Neuron (in vitro differentiated cells): ENCODE data around the gene FXN.

Source experiments
- H2AFZ ChIP-seq: one replicate; pipeline ENCODE4 v1.6.1; 2013; ENCODE audit warnings: low read depth, mild to moderate bottlenecking, inconsistent platforms, low read length, moderate library complexity
- H3K27me3 ChIP-seq: one replicate; pipeline ENCODE4 v1.6.1; 2013; ENCODE audit warnings: low read length; ENCODE audit not compliant: insufficient read depth
- H3K36me3 ChIP-seq: one replicate; pipeline ENCODE4 v1.6.1; 2013; ENCODE audit warnings: low read length; ENCODE audit not compliant: insufficient read depth
- H3K4me1 ChIP-seq: one replicate; pipeline ENCODE4 v1.6.1; 2013; ENCODE audit warnings: low read length; ENCODE audit not compliant: insufficient read depth
- H3K4me3 ChIP-seq: 2 replicates; pipeline ENCODE4 v1.5.1; 2013; ENCODE audit warnings: mild to moderate bottlenecking, low read length, moderate library complexity
- H3K9me3 ChIP-seq: one replicate; pipeline ENCODE4 v1.6.1; 2013; ENCODE audit warnings: low read length

Gene FXN

GRCh38 chr9:69147041-69147834 is 111.7 kb downstream of the FXN start:
- no peaks in the 10 kb centered on the region for H3K4me1 ChIP-seq
- H3K27me3 ChIP-seq: no peaks in the 10 kb centered on the region
- no peak overlapping the region for H2AFZ ChIP-seq
- peaks cover 2% of the 10 kb centered on the region for H3K9me3 ChIP-seq
- H3K4me3 ChIP-seq: no peak overlapping the region
- H3K36me3 ChIP-seq: no peaks in the 10 kb centered on the region

- no peaks in the 10 kb centered on the region for H3K36me3 ChIP-seq
- no peaks in the 10 kb centered on the region for H3K27me3 ChIP-seq
- no peak overlapping the region for H2AFZ ChIP-seq
- H3K4me1 ChIP-seq: no peaks in the 10 kb centered on the region
- peaks cover 2% of the 10 kb centered on the region for H3K9me3 ChIP-seq
- H3K4me3 ChIP-seq: no peak overlapping the region
Observed at GRCh38 chr9:69149321-69149807, 113.8 kb downstream of the FXN start.
